Neuronal stem cell (in vitro differentiated cells): ENCODE data around the gene USP17L10.
"Not testable (repeated sequence)": the region's sequence is repeated elsewhere in the genome, so short reads cannot be mapped to it uniquely, and the experiment has no call there.

Experiments
- DNase-seq: peaks from one replicate; pipeline ENCODE4 v3.0.0-alpha.2; 2013; ENCODE audit warnings: low spot score
- H2AFZ ChIP-seq: one replicate; pipeline ENCODE4 v1.6.1; 2013; ENCODE audit warnings: mild to moderate bottlenecking, low read length, inconsistent platforms
- H2AK5ac ChIP-seq: 2 replicates; pipeline ENCODE4 v1.6.1; 2013; ENCODE audit warnings: low read depth, mild to moderate bottlenecking, inconsistent platforms, low read length, moderate library complexity, mixed read lengths
- H2BK120ac ChIP-seq: 2 replicates; pipeline ENCODE4 v1.6.1; 2013; ENCODE audit warnings: low read depth, mild to moderate bottlenecking, inconsistent platforms, low read length, moderate library complexity, mixed read lengths
- H2BK12ac ChIP-seq: one replicate; pipeline ENCODE4 v1.6.1; 2013; ENCODE audit warnings: low read length, inconsistent platforms
- H2BK15ac ChIP-seq: 2 replicates; pipeline ENCODE4 v1.6.1; 2013; ENCODE audit warnings: mild to moderate bottlenecking, low read length, inconsistent platforms, mixed read lengths
- H2BK5ac ChIP-seq: one replicate; pipeline ENCODE4 v1.6.1; 2013; ENCODE audit warnings: inconsistent platforms, mild to moderate bottlenecking, low read length, moderate library complexity
- H3K14ac ChIP-seq: one replicate; pipeline ENCODE4 v1.6.1; 2013; ENCODE audit warnings: low read length, inconsistent platforms
- H3K18ac ChIP-seq: 2 replicates; pipeline ENCODE4 v1.6.1; 2013; ENCODE audit warnings: low read length, inconsistent platforms
- H3K23ac ChIP-seq: 2 replicates; pipeline ENCODE4 v1.6.1; 2013; ENCODE audit warnings: low read depth, mild to moderate bottlenecking, mixed read lengths, low read length, inconsistent platforms; ENCODE audit not compliant: poor library complexity
- H3K27ac ChIP-seq: replicated peaks from 3 replicates; pipeline ENCODE4 v1.5.1; 2013; ENCODE audit warnings: low read length, inconsistent platforms
- H3K27me3 ChIP-seq, 3 experiments: 2 replicates each; pipeline ENCODE4 v1.6.1; 2013; ENCODE audit warnings: low read length in 3 of 3, mild to moderate bottlenecking in 2 of 3, inconsistent platforms in 1 of 3, low read depth in 1 of 3, mixed read lengths in 1 of 3, moderate library complexity in 1 of 3; ENCODE audit not compliant: control insufficient read depth in 3 of 3, insufficient read depth in 3 of 3
- H3K36me3 ChIP-seq, 2 donors: replicated peaks in 1 of 2; 2 replicates each; pipeline ENCODE4 v1.6.1; 2013; ENCODE audit warnings: low read length in 2 of 2; ENCODE audit not compliant: control insufficient read depth in 2 of 2, insufficient read depth in 2 of 2
- H3K4ac ChIP-seq: 2 replicates; pipeline ENCODE4 v1.6.1; 2013; ENCODE audit warnings: inconsistent platforms, mild to moderate bottlenecking, low read length, moderate library complexity
- H3K4me1 ChIP-seq, 2 donors: 1 replicate in 1 of 2; 2 replicates in 1 of 2; pipeline ENCODE4 v1.6.1; 2013; ENCODE audit warnings: low read length in 2 of 2, low read depth in 1 of 2; ENCODE audit not compliant: control insufficient read depth in 2 of 2, insufficient read depth in 1 of 2
- H3K4me2 ChIP-seq: one replicate; pipeline ENCODE4 v1.6.1; 2013; ENCODE audit warnings: mild to moderate bottlenecking, low read length, inconsistent platforms; ENCODE audit not compliant: insufficient read depth, poor library complexity, severe bottlenecking
- H3K4me3 ChIP-seq, 2 donors: 2 replicates each; pipeline ENCODE4 v1.5.1; 2013; ENCODE audit warnings: low read length in 2 of 2, mild to moderate bottlenecking in 2 of 2, inconsistent platforms in 1 of 2, moderate library complexity in 1 of 2
- H3K79me1 ChIP-seq: one replicate; pipeline ENCODE4 v1.6.1; 2013; ENCODE audit warnings: low read depth, mild to moderate bottlenecking, inconsistent platforms, low read length, moderate library complexity
- H3K9ac ChIP-seq: one replicate; pipeline ENCODE4 v1.6.1; 2013; ENCODE audit warnings: mild to moderate bottlenecking, low read depth, low read length, inconsistent platforms; ENCODE audit not compliant: poor library complexity
- H3K9me3 ChIP-seq, 2 donors: replicated peaks in 1 of 2; 2 replicates each; pipeline versions ENCODE3 to v1.6.1; 2013; ENCODE audit warnings: low read length in 2 of 2, mild to moderate bottlenecking in 2 of 2, inconsistent platforms in 1 of 2, low read depth in 1 of 2, mixed read lengths in 1 of 2, moderate library complexity in 1 of 2; ENCODE audit not compliant: control insufficient read depth in 2 of 2, insufficient read depth in 1 of 2
- H4K8ac ChIP-seq: one replicate; pipeline ENCODE4 v1.6.1; 2013; ENCODE audit warnings: low read depth, mild to moderate bottlenecking, inconsistent platforms, low read length, moderate library complexity
- H4K91ac ChIP-seq: one replicate; pipeline ENCODE4 v1.6.1; 2013; ENCODE audit warnings: low read length, low read depth, mild to moderate bottlenecking, inconsistent platforms; ENCODE audit not compliant: poor library complexity
- WGBS, 2 donors: extraction: QIAGEN DNeasy Blood & Tissue Kit; methylation state at CpG; one replicate each; pipeline ENCODE4 v1.1.7; 2013; ENCODE audit warnings: missing lambda C conversion rate in 2 of 2, mixed read lengths in 1 of 2; ENCODE audit not compliant: insufficient read length in 2 of 2, insufficient replicate concordance in 1 of 2; ENCODE audit errors: extremely low coverage in 2 of 2; 5-methylcytosine and 5-hydroxymethylcytosine counted together

Gene USP17L10

DNA sequence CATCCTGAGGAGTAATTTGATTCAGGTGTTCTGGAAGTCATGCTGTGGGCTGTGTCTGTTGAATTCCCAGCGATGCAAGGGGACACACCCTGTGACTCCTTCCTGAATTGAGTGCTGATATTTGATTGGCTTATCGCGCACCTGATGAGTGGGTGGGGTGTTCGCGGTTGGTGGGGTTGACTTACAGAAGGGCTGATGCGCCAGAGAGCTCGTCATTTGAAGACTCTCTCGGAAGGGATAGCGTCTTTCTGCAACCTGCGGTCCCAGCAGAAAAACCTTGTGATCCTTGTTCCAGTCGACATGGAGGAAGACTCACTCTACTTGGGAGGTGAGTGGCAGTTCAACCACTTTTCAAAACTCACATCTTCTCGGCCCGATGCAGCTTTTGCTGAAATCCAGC, 42.6 kb downstream of the USP17L10 start, which contains the start of gene USP17L19:
Gene USP17L19 (plus strand): TSS at position 301 of the 400 bp plus-strand sequence. CDS start 0 bp downstream, at position 301.
- H3K4ac ChIP-seq, H3K27ac ChIP-seq, H3K9ac ChIP-seq, H3K27me3 ChIP-seq, H3K4me2 ChIP-seq, H3K23ac ChIP-seq, H2BK12ac ChIP-seq, DNase-seq, H4K91ac ChIP-seq, H3K4me1 ChIP-seq, H3K36me3 ChIP-seq, H2AFZ ChIP-seq, H2BK15ac ChIP-seq, H3K9me3 ChIP-seq, H2AK5ac ChIP-seq, H4K8ac ChIP-seq, H2BK5ac ChIP-seq, H2BK120ac ChIP-seq, H3K4me3 ChIP-seq, H3K14ac ChIP-seq, H3K79me1 ChIP-seq, H3K18ac ChIP-seq: not testable (repeated sequence)
- WGBS, 2 donors = no CpG with 5 or more reads among the region's 13 CpGs

DNA sequence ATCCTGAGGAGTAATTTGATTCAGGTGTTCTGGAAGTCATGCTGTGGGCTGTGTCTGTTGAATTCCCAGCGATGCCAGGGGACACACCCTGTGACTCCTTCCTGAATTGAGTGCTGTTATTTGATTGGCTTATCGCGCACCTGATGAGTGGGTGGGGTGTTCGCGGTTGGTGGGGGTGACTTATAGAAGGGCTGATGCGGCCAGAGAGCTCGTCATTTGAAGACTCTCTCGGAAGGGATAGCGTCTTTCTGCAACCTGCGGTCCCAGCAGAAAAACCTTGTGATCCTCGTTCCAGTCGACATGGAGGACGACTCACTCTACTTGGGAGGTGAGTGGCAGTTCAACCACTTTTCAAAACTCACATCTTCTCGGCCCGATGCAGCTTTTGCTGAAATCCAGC, 47.4 kb downstream of the USP17L10 start, which contains the start of gene USP17L20:
Gene USP17L20 (plus strand): TSS at position 301 of the 400 bp plus-strand sequence. CDS start 0 bp downstream, at position 301.
- H2BK12ac ChIP-seq, H3K4me3 ChIP-seq, H3K36me3 ChIP-seq, H4K8ac ChIP-seq, H2AFZ ChIP-seq, H4K91ac ChIP-seq, H3K4me2 ChIP-seq, H3K18ac ChIP-seq, DNase-seq, H3K9ac ChIP-seq, H2BK15ac ChIP-seq, H3K9me3 ChIP-seq, H2BK120ac ChIP-seq, H3K27ac ChIP-seq, H3K14ac ChIP-seq, H3K79me1 ChIP-seq, H2AK5ac ChIP-seq, H3K4me1 ChIP-seq, H3K23ac ChIP-seq, H3K27me3 ChIP-seq, H3K4ac ChIP-seq, H2BK5ac ChIP-seq: not testable (repeated sequence)
- no CpG with 5 or more reads among the region's 15 CpGs for WGBS, 2 donors
